Measurements from ENCODE around the gene SLC2A5. TPM values are rescaled to one million over a fixed set of nuclear protein-coding genes. Genes with fewer than 3 reads are reported as not detected.

Gene SLC2A5
- total RNA-seq, 4 donors from 2014 or later: 1.9 to 10.5 (median 4.5) TPM

DNA sequence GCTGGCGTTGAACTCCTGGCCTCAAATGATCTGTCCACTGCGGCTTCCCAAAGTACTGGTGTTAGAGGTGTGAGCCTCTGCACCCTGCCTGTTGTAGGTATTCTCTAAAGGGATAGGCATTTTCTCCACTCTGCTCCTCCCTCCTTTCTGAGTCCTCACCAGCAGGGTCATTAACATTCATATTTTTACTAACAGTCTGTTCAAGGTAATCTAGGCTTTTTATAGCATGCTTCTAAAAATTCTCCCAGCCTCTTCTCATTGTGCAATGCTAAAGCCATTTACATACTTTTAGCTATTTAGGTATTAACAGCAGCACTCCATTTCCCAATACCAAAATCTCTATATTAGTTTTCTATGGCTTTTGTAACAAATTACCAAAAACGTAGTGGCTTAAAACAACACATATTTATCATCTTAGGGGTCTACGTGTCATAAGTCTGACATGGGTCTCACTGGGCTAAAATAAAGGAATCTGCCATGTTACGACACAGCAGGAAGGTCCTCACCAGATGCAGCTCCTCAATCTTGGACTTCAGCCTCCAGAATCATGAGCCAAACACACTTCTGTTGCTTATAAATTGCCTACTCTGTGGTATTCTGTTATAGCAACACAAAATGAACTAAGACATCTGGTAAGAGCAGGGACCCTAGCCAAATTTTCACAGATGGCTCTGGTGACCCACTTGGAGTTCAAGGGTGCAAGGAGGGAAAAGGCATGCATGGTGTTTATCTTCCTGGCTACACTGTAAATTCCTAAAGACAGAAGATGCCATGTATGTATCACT is 40.3 kb downstream of the SLC2A5 start:
- TF ChIP-seq, protein P1, sequence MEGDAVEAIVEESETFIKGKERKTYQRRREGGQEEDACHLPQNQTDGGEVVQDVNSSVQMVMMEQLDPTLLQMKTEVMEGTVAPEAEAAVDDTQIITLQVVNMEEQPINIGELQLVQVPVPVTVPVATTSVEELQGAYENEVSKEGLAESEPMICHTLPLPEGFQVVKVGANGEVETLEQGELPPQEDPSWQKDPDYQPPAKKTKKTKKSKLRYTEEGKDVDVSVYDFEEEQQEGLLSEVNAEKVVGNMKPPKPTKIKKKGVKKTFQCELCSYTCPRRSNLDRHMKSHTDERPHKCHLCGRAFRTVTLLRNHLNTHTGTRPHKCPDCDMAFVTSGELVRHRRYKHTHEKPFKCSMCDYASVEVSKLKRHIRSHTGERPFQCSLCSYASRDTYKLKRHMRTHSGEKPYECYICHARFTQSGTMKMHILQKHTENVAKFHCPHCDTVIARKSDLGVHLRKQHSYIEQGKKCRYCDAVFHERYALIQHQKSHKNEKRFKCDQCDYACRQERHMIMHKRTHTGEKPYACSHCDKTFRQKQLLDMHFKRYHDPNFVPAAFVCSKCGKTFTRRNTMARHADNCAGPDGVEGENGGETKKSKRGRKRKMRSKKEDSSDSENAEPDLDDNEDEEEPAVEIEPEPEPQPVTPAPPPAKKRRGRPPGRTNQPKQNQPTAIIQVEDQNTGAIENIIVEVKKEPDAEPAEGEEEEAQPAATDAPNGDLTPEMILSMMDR (IDR thresholded peaks at IDR 0.05; ENCODE audit: low read depth): no peak

DNA sequence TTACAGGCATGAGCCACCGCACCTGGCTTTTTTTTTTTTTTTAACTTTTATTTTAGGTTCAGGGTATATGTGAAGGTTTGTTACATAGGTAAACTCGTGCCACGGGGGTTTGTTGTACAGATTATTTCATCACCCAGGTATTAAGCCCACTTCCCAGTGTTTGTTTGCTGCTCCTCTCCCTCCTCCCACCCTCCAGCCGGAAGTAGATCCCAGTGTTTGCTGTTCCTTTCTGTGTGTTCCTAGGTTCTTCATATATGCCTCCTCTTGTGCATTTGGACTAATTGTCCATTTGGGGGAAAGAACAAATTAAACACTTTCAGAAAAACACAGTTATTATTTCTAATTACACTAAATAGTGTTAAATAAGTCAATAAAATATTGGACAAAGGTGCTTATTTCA is 42.1 kb downstream of the SLC2A5 start:
- TF ChIP-seq, protein P1 (IDR thresholded peaks at IDR 0.05; ENCODE audit: low read depth): no peak

DNA sequence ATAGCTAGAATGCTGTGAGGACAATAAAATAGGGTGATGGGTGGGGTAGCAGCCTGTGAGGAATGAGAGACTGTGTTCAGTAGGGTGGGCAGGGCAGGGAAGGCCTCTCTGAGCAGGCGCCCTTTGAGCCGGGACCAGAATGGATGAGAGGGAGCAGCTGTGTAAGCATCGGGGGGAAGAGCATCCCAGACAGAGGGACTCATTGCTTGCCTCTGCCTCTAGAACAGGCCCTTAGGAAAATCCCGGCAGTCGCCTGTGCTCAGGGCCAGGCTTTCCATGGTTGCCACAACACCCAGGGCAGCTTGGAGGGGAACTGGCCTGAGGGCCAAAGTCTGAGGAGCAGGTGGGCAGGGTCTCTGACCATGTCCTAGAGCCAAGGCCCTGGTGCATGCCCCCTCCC is 44.0 kb downstream of the SLC2A5 start:
- TF ChIP-seq, protein P1 (IDR thresholded peaks at IDR 0.05; ENCODE audit: low read depth): no peak

- TF ChIP-seq, protein P1 (IDR thresholded peaks at IDR 0.05; ENCODE audit: low read depth): no peak
Measured at GRCh38 chr1:9024837-9025236, 44.6 kb downstream of the SLC2A5 start.

- TF ChIP-seq, protein P1 (IDR thresholded peaks at IDR 0.05; ENCODE audit: low read depth): no peak
Measured at GRCh38 chr1:9022773-9023172, 46.7 kb downstream of the SLC2A5 start.

GRCh38 chr1:9020305-9020704 is 49.1 kb downstream of the SLC2A5 start:
- TF ChIP-seq, protein P1 (IDR thresholded peaks at IDR 0.05; ENCODE audit: low read depth): no peak

GRCh38 chr1:9019896-9020295 is 49.5 kb downstream of the SLC2A5 start:
- TF ChIP-seq, protein P1 (IDR thresholded peaks at IDR 0.05; ENCODE audit: low read depth): no peak
